Esophagus squamous epithelium (tissue), 4 donors: ENCODE results near the gene SCAMP5.

Experiments used
- POLR2A ChIP-seq, 4 donors: fragments of 450-650 bp; IDR thresholded peaks; one replicate each; pipeline ENCODE4 v1.6.1; 2017; ENCODE audit warnings: antibody characterized with exemption in 4 of 4, mild to moderate bottlenecking in 4 of 4, moderate library complexity in 3 of 4
- TF ChIP-seq, protein P1 (sequence below), 6 experiments: fragments of 450-650 bp in 4 of 6; fragments of 200-600 bp in 2 of 6; sonication (generic) in 2 of 6; IDR thresholded peaks; one replicate each; pipeline ENCODE4 v1.5.1; 2016 to 2019; ENCODE audit warnings: antibody characterized with exemption in 6 of 6, mild to moderate bottlenecking in 4 of 6, moderate library complexity in 4 of 6

GRCh38 chr15:74995182-74995778 lies at the start of gene SCAMP5:
- TF ChIP-seq, protein P1, sequence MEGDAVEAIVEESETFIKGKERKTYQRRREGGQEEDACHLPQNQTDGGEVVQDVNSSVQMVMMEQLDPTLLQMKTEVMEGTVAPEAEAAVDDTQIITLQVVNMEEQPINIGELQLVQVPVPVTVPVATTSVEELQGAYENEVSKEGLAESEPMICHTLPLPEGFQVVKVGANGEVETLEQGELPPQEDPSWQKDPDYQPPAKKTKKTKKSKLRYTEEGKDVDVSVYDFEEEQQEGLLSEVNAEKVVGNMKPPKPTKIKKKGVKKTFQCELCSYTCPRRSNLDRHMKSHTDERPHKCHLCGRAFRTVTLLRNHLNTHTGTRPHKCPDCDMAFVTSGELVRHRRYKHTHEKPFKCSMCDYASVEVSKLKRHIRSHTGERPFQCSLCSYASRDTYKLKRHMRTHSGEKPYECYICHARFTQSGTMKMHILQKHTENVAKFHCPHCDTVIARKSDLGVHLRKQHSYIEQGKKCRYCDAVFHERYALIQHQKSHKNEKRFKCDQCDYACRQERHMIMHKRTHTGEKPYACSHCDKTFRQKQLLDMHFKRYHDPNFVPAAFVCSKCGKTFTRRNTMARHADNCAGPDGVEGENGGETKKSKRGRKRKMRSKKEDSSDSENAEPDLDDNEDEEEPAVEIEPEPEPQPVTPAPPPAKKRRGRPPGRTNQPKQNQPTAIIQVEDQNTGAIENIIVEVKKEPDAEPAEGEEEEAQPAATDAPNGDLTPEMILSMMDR (IDR thresholded peaks at IDR 0.05) = no peak
- peak in 1 of 4 donors; percentile 30 for TF ChIP-seq POLR2A (IDR thresholded peaks at IDR 0.05)
